Endothelial cell of umbilical vein (primary cell): ENCODE results near the gene TMEM170A. TPM values are rescaled to one million over a fixed set of nuclear protein-coding genes. Genes with fewer than 3 reads are reported as not detected.

Experiments
- BruUV-seq: library from RNA; stranded (reverse); fragments of 400-500 nt; replicated peaks from 2 replicates; lab custom pipeline; 2021; lab: Mats Ljungman, UMichigan
- CTCF ChIA-PET: fragments of 300-600, 350-600 bp; sonication (Branson Sonifier 250); formaldehyde crosslinking; loops from one replicate; lab custom pipeline; 2021; ENCODE audit warnings: antibody characterized with exemption, inconsistent platforms; lab: Charles Lee
- POLR2A ChIA-PET: fragments of 300-600, 350-600 bp; sonication (Branson Sonifier 250); formaldehyde crosslinking; loops from one replicate; lab custom pipeline; 2021; ENCODE audit warnings: antibody characterized with exemption, inconsistent platforms; lab: Charles Lee
- DNase-seq: peaks from one replicate; pipeline ENCODE4 v3.0.0-alpha.2; 2011; ENCODE audit warnings: low read depth, low spot score
- FAIRE-seq: peaks from 2 replicates; lab custom pipeline; 2011; peaks lifted over from hg19 to GRCh38; lab: Jason Lieb, UNC
- H2AFZ ChIP-seq: 2 replicates; pipeline ENCODE4 v1.6.0; 2012; ENCODE audit warnings: low read depth, low read length, control low read depth, inconsistent platforms
- H3K27ac ChIP-seq: 2 replicates; pipeline ENCODE4 v1.5.1; 2011; ENCODE audit warnings: low read depth, mild to moderate bottlenecking, control low read depth, low read length, moderate library complexity; ENCODE audit not compliant: insufficient read depth
- H3K27me3 ChIP-seq, 2 experiments: 2 replicates each; pipeline versions ENCODE4 v1.6.0 to v1.6.1; 2011; ENCODE audit warnings: low read length in 2 of 2, mixed read lengths in 1 of 2; ENCODE audit not compliant: control insufficient read depth in 2 of 2, insufficient read depth in 2 of 2
- H3K36me3 ChIP-seq, 2 experiments: 2 replicates in 1 of 2; 3 replicates in 1 of 2; pipeline ENCODE4 v1.5.1; 2011; ENCODE audit warnings: low read length in 2 of 2, mild to moderate bottlenecking in 1 of 2, moderate library complexity in 1 of 2; ENCODE audit not compliant: control insufficient read depth in 2 of 2, insufficient read depth in 2 of 2; ENCODE audit errors: extremely low read depth in 1 of 2
- H3K4me1 ChIP-seq: 3 replicates; pipeline ENCODE4 v1.5.1; 2011; ENCODE audit warnings: mild to moderate bottlenecking, low read length; ENCODE audit not compliant: control insufficient read depth, insufficient read depth; ENCODE audit errors: extremely low read depth
- H3K4me2 ChIP-seq: 2 replicates; pipeline ENCODE4 v1.6.1; 2011; ENCODE audit warnings: low read length, control low read depth, mixed read lengths; ENCODE audit not compliant: insufficient read depth
- H3K4me3 ChIP-seq, 3 experiments: fragments of 200-600 bp in 1 of 3; sonication (generic), shearing (Covaris generic) in 1 of 3; replicated peaks in 1 of 3; 2 replicates each; pipeline ENCODE4 v1.5.1; 2011 to 2016; ENCODE audit warnings: control low read depth in 3 of 3, low read length in 3 of 3, mild to moderate bottlenecking in 2 of 3, inconsistent platforms in 1 of 3, low read depth in 1 of 3, moderate library complexity in 1 of 3; ENCODE audit not compliant: insufficient read depth in 1 of 3
- H3K79me2 ChIP-seq: 2 replicates; pipeline ENCODE4 v1.6.0; 2012; ENCODE audit warnings: low read length, inconsistent platforms; ENCODE audit not compliant: control insufficient read depth, insufficient read depth
- H3K9ac ChIP-seq: replicated peaks from 2 replicates; pipeline ENCODE3; 2011; ENCODE audit warnings: low read length, control low read depth; ENCODE audit not compliant: insufficient read depth; ENCODE audit errors: extremely low read depth
- H3K9me1 ChIP-seq: replicated peaks from 3 replicates; pipeline ENCODE4 v1.6.0; 2011; ENCODE audit warnings: mild to moderate bottlenecking, low read length; ENCODE audit not compliant: control insufficient read depth, insufficient read depth; ENCODE audit errors: extremely low read depth
- H3K9me3 ChIP-seq: replicated peaks from 2 replicates; pipeline ENCODE4 v1.5.1; 2012; ENCODE audit warnings: low read length, inconsistent platforms; ENCODE audit not compliant: control insufficient read depth, insufficient read depth
- H4K20me1 ChIP-seq: replicated peaks from 2 replicates; pipeline ENCODE3; 2011; ENCODE audit warnings: mild to moderate bottlenecking, low read length; ENCODE audit not compliant: control insufficient read depth, insufficient read depth; ENCODE audit errors: extremely low read depth
- EZH2 ChIP-seq: IDR thresholded peaks from 2 replicates; pipeline ENCODE4 v1.6.1; 2012; ENCODE audit warnings: borderline replicate concordance, low read depth, mild to moderate bottlenecking, moderate library complexity, low read length, inconsistent platforms; ENCODE audit not compliant: severe bottlenecking
- FOS ChIP-seq: IDR thresholded peaks from 2 replicates; pipeline ENCODE4 v1.6.1; 2011; ENCODE audit warnings: mild to moderate bottlenecking, low read length, moderate library complexity, borderline replicate concordance; ENCODE audit not compliant: insufficient read depth
- GATA2 ChIP-seq: IDR thresholded peaks from 2 replicates; pipeline ENCODE4 v1.7.0; 2011; ENCODE audit warnings: low read depth, mild to moderate bottlenecking, moderate library complexity, mixed read lengths, low read length; ENCODE audit not compliant: insufficient read length, insufficient read depth
- JUN ChIP-seq: IDR thresholded peaks from 2 replicates; pipeline ENCODE4 v1.6.1; 2011; ENCODE audit warnings: borderline replicate concordance, low read depth; ENCODE audit not compliant: insufficient read length, insufficient read depth
- MYC ChIP-seq: IDR thresholded peaks from one replicate; pipeline ENCODE4 v1.6.1; 2011; ENCODE audit warnings: mild to moderate bottlenecking, low read depth, low read length
- POLR2A ChIP-seq: IDR thresholded peaks from 2 replicates; pipeline ENCODE4 v1.6.1; 2012; ENCODE audit warnings: low read depth, mild to moderate bottlenecking, control low read depth, low read length
- POLR2AphosphoS5 ChIP-seq: IDR thresholded peaks from 2 replicates; pipeline ENCODE4 v1.6.1; 2012; ENCODE audit warnings: low read depth, mild to moderate bottlenecking, control low read depth, low read length, moderate library complexity; ENCODE audit not compliant: insufficient read depth
- dilution Hi-C: fragments of 300-500 bp; cut with MboI; formaldehyde crosslinking; loops from one replicate; pipeline ENCODE4 v1.15.0; 2019; ENCODE audit warnings: low sequenced_read_pairs; ENCODE audit not compliant: extremely low pct_ligation_motif_present
- intact Hi-C: fragments of 100-400 bp; cut with micrococcal nuclease; formaldehyde crosslinking; loops from one replicate; pipeline ENCODE4 v1.10.0; 2022
- polyA plus RNA-seq, 4 experiments: library from polyadenylated mRNA; depleted of rRNA in 3 of 4; stranded (reverse) in 3 of 4; unstranded in 1 of 4; fragments of >200 nt; gene quantifications; 2 replicates each; pipeline versions ENCODE4 v1.2.1 to v1.2.3, GENCODE V29; 2011 to 2012; ENCODE audit warnings: missing spikeins in 1 of 4
- total RNA-seq: library from RNA; stranded (reverse); gene quantifications from 2 replicates; pipeline ENCODE4 v1.2.3, GENCODE V29; 2021
- TF ChIP-seq, protein P1 (sequence below): IDR thresholded peaks from 2 replicates; pipeline ENCODE4 v1.6.1; 2011; ENCODE audit not compliant: insufficient read depth, insufficient read length
- TF ChIP-seq, protein P2 (sequence below), 2 donors: IDR thresholded peaks; 1 replicate in 1 of 2; 2 replicates in 1 of 2; pipeline ENCODE4 v1.5.1; 2011; ENCODE audit warnings: low read length in 2 of 2, mild to moderate bottlenecking in 2 of 2, moderate library complexity in 2 of 2, control low read depth in 1 of 2, inconsistent platforms in 1 of 2, low read depth in 1 of 2; ENCODE audit not compliant: insufficient read depth in 1 of 2; ENCODE audit errors: extremely low read depth in 1 of 2

Gene TMEM170A
- total and polyA plus RNA-seq, 2 donors (not counting 3 experiments of a cell fraction or from before 2014, with no cell fraction given): 12.9 to 22.2 TPM

DNA sequence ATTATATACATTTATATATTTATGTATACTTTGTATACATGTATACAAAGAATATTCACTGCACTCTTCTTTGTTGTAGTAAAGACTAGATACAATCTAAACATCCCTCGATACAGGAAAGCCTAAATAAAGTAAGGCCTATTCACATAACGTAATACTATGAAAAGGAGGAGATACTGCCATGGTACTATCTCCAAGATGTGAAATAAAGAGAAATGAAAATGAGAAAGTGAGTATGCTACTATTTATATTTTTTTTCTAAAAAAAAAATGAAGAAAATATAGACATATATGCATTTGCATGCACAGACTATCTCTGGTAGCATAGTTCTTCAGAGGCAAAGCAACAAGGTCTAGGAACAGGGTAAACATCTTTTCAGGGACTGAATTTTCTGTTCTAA, 50.5 kb downstream of the TMEM170A start:
- FAIRE-seq (no peak), DNase-seq (no peak)
- ChIA-PET POLR2A (no interaction called here), CTCF (no interaction called here)
- no peaks in the 10 kb centered on the region for H4K20me1 ChIP-seq
- no peak overlapping the region for H3K4me2 ChIP-seq
- H3K9me1 ChIP-seq: no peaks in the 10 kb centered on the region
- BruUV-seq: no TSS peak
- H3K4me1 ChIP-seq: peaks cover 7% of the 10 kb centered on the region
- dilution Hi-C loops: no loop called here
- no peak overlapping the region for H2AFZ ChIP-seq
- intact Hi-C loops: loop anchor here (2.0 kb wide), 1 partner anchor 51 kb away; the partner anchor contains the start of gene TMEM170A
- no peak overlapping the region for H3K27ac ChIP-seq
- no peak overlapping the region for H3K9ac ChIP-seq
- no peaks in the 10 kb centered on the region for H3K27me3 ChIP-seq
- H3K9me3 ChIP-seq: no peaks in the 10 kb centered on the region
- TF ChIP-seq POLR2A (no peak), EZH2 (no peak), FOS (no peak), GATA2 (no peak), JUN (no peak), POLR2AphosphoS5 (no peak), MYC (no peak)
- TF ChIP-seq, protein P1, sequence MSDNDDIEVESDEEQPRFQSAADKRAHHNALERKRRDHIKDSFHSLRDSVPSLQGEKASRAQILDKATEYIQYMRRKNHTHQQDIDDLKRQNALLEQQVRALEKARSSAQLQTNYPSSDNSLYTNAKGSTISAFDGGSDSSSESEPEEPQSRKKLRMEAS: no peak
- TF ChIP-seq, protein P2, sequence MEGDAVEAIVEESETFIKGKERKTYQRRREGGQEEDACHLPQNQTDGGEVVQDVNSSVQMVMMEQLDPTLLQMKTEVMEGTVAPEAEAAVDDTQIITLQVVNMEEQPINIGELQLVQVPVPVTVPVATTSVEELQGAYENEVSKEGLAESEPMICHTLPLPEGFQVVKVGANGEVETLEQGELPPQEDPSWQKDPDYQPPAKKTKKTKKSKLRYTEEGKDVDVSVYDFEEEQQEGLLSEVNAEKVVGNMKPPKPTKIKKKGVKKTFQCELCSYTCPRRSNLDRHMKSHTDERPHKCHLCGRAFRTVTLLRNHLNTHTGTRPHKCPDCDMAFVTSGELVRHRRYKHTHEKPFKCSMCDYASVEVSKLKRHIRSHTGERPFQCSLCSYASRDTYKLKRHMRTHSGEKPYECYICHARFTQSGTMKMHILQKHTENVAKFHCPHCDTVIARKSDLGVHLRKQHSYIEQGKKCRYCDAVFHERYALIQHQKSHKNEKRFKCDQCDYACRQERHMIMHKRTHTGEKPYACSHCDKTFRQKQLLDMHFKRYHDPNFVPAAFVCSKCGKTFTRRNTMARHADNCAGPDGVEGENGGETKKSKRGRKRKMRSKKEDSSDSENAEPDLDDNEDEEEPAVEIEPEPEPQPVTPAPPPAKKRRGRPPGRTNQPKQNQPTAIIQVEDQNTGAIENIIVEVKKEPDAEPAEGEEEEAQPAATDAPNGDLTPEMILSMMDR (IDR thresholded peaks at IDR 0.05; ENCODE audit: extremely low read depth in 1 of 2, insufficient read depth in 1 of 2, low read depth in 1 of 2, low read length in 2 of 2): no peak
- no peak overlapping the region for H3K4me3 ChIP-seq
- H3K36me3 ChIP-seq: peaks cover 0 to 4% of the 10 kb centered on the region in 2 experiments
- peaks cover 23% of the 10 kb centered on the region for H3K79me2 ChIP-seq
